ENCODE data around the gene SCN8A. TPM values are rescaled to one million over a fixed set of nuclear protein-coding genes. Genes with fewer than 3 reads are reported as not detected.
A peak's percentile ranks its signal among the peaks of the same experiment; 100 is the strongest.

Gene SCN8A
- total RNA-seq, 1 donor from 2014 or later, result 1.3 TPM

GRCh38 chr12:51818566-51819300 lies 227.7 kb downstream of the SCN8A start:
- no peak for DNase-seq (ENCODE audit: low read depth)
- peaks cover 2% of the 10 kb centered on the region for H3K27me3 ChIP-seq (ENCODE audit: control insufficient read depth, insufficient read depth, low read length)
- H3K36me3 ChIP-seq (ENCODE audit: control insufficient read depth, insufficient read depth, low read length), result no peaks in the 10 kb centered on the region
- no peak overlapping the region for H3K4me3 ChIP-seq (ENCODE audit: low read depth, low read length)
- TF ChIP-seq, protein P1, sequence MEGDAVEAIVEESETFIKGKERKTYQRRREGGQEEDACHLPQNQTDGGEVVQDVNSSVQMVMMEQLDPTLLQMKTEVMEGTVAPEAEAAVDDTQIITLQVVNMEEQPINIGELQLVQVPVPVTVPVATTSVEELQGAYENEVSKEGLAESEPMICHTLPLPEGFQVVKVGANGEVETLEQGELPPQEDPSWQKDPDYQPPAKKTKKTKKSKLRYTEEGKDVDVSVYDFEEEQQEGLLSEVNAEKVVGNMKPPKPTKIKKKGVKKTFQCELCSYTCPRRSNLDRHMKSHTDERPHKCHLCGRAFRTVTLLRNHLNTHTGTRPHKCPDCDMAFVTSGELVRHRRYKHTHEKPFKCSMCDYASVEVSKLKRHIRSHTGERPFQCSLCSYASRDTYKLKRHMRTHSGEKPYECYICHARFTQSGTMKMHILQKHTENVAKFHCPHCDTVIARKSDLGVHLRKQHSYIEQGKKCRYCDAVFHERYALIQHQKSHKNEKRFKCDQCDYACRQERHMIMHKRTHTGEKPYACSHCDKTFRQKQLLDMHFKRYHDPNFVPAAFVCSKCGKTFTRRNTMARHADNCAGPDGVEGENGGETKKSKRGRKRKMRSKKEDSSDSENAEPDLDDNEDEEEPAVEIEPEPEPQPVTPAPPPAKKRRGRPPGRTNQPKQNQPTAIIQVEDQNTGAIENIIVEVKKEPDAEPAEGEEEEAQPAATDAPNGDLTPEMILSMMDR (IDR thresholded peaks at IDR 0.05; ENCODE audit: insufficient read depth, low read length, poor library complexity, severe bottlenecking), result no peak

GRCh38 chr12:51819736-51820525 lies 228.9 kb downstream of the SCN8A start:
- H3K36me3 ChIP-seq (ENCODE audit: control insufficient read depth, insufficient read depth, low read length), result no peaks in the 10 kb centered on the region
- peak overlapping the region; percentile 48 for H3K4me3 ChIP-seq (ENCODE audit: low read depth, low read length)
- TF ChIP-seq, protein P1 (IDR thresholded peaks at IDR 0.05; ENCODE audit: insufficient read depth, low read length, poor library complexity, severe bottlenecking), result no peak
- H3K27me3 ChIP-seq (ENCODE audit: control insufficient read depth, insufficient read depth, low read length), result no peaks in the 10 kb centered on the region
- DNase-seq (ENCODE audit: low read depth), result no peak

- TF ChIP-seq, protein P1 (IDR thresholded peaks at IDR 0.05; ENCODE audit: insufficient read depth, low read length, poor library complexity, severe bottlenecking), result peak; percentile 16
- Histone ChIP-seq H3K4me3 (ENCODE audit: low read depth, low read length) (peak overlapping the region; percentile 48), H3K36me3 (ENCODE audit: control insufficient read depth, insufficient read depth, low read length) (no peaks in the 10 kb centered on the region), H3K27me3 (ENCODE audit: control insufficient read depth, insufficient read depth, low read length) (no peaks in the 10 kb centered on the region)
- no peak for DNase-seq (ENCODE audit: low read depth)
Measured at GRCh38 chr12:51820526-51821439, 229.8 kb downstream of the SCN8A start.

DNA sequence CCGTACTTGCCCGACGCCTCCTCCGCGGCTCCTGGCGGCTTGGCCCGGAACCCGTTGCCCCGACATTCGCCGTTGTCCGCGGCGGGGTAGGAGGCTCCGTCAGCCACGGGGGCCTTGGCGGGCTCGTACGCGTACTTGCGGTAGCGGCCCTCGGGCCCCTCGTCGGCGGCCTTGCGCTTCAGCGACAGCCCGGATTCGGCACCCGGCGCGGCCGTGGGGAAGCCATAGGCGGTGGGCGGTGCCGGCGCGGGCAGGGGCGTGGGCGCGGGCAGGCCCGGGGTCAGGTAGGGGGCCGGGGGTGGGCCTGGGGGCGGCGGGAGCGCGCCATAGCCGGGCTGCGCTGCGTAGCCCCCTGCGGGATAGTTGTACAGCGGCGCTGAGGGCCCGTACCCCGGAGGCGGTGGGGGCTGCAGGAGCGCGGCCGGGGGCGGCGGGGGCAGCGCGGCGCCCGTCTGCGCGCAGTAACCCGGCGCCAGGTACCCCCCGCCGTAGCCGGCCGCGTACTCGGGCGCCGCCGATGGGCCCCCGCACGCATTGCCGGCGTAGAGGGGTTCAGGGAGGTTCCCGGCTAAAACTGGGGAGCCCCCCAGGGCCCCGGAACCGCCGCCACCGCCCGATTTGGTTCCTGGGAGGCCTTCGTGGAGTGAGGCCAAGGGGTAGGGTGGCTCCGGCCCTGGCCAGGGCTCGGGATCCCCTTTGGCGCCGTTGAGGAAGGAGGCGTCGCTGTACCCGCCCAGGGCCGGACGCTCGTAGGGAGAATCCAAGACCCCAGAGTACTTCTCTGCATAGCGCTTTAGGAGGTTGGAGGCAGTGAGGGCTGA lies 230.6 kb downstream of the SCN8A start:
- TF ChIP-seq, protein P1 (IDR thresholded peaks at IDR 0.05; ENCODE audit: insufficient read depth, low read length, poor library complexity, severe bottlenecking), result no peak
- Histone ChIP-seq H3K27me3 (ENCODE audit: control insufficient read depth, insufficient read depth, low read length) (no peaks in the 10 kb centered on the region), H3K36me3 (ENCODE audit: control insufficient read depth, insufficient read depth, low read length) (no peaks in the 10 kb centered on the region), H3K4me3 (ENCODE audit: low read depth, low read length) (peak overlapping the region; percentile 48)
- no peak for DNase-seq (ENCODE audit: low read depth)

- H3K36me3 ChIP-seq (ENCODE audit: control insufficient read depth, insufficient read depth, low read length), result no peaks in the 10 kb centered on the region
- no peaks in the 10 kb centered on the region for H3K27me3 ChIP-seq (ENCODE audit: control insufficient read depth, insufficient read depth, low read length)
- no peak overlapping the region for H3K4me3 ChIP-seq (ENCODE audit: low read depth, low read length)
- DNase-seq (ENCODE audit: low read depth), result no peak
- TF ChIP-seq, protein P1 (IDR thresholded peaks at IDR 0.05; ENCODE audit: insufficient read depth, low read length, poor library complexity, severe bottlenecking), result no peak
Measured at GRCh38 chr12:51822261-51822616, 231.2 kb downstream of the SCN8A start.
